Measurements from ENCODE around the gene CCHCR1. TPM values are rescaled to one million over a fixed set of nuclear protein-coding genes. Genes with fewer than 3 reads are reported as not detected.
"Not testable (repeated sequence)": the region's sequence is repeated elsewhere in the genome, so short reads cannot be mapped to it uniquely, and the experiment has no call there.

CCHCR1 gene
- total RNA-seq, 1 donor from 2014 or later: 12.5 TPM

GRCh38 chr6:31190488-31190887, 32.9 kb upstream of the CCHCR1 start:
- no peak for TF ChIP-seq CTCF (IDR thresholded peaks at IDR 0.05)
- no peaks in the 10 kb centered on the region for H3K9me3 ChIP-seq
- H3K4me3 ChIP-seq: no peak overlapping the region
- intact Hi-C loops (cut with DNase I): loop anchor here (5.0 kb wide), 1 partner anchor 53 kb away; the partner anchor contains the start of gene PSORS1C2
- H3K36me3 ChIP-seq: no peaks in the 10 kb centered on the region
- no peaks in the 10 kb centered on the region for H3K4me1 ChIP-seq
- ATAC-seq (no peak), DNase-seq (no peak)
- no peak overlapping the region for H3K27ac ChIP-seq
- no peaks in the 10 kb centered on the region for H3K27me3 ChIP-seq

GRCh38 chr6:31189223-31189622, 31.6 kb upstream of the CCHCR1 start:
- intact Hi-C loops (cut with DNase I); H3K4me1 ChIP-seq; H3K9me3 ChIP-seq; H3K27me3 ChIP-seq; ATAC-seq; H3K27ac ChIP-seq; H3K36me3 ChIP-seq; H3K4me3 ChIP-seq; DNase-seq: not testable (repeated sequence)

GRCh38 chr6:31187780-31188194, 30.2 kb upstream of the CCHCR1 start:
- no peaks in the 10 kb centered on the region for H3K4me1 ChIP-seq

GRCh38 chr6:31186052-31186734, 28.6 kb upstream of the CCHCR1 start:
- DNase-seq: peak; percentile 76
- Histone ChIP-seq H3K9me3 (no peaks in the 10 kb centered on the region), H3K4me3 (peak overlapping the region; percentile 30), H3K27me3 (no peaks in the 10 kb centered on the region), H3K27ac (peak overlapping the region; percentile 76), H3K36me3 (no peaks in the 10 kb centered on the region), H3K4me1 (no peaks in the 10 kb centered on the region)
- no peak for TF ChIP-seq CTCF (IDR thresholded peaks at IDR 0.05)
- intact Hi-C loops (cut with DNase I): no loop called here
- no peak for ATAC-seq

More at GRCh38 chr6:31187780-31188194, 30.2 kb upstream of the CCHCR1 start:
- TF ChIP-seq CTCF (IDR thresholded peaks at IDR 0.05): no peak
- Histone ChIP-seq H3K4me3 (no peak overlapping the region), H3K27ac (no peak overlapping the region), H3K27me3 (no peaks in the 10 kb centered on the region), H3K36me3 (no peaks in the 10 kb centered on the region), H3K9me3 (no peaks in the 10 kb centered on the region)
- no peak for DNase-seq
- peak; percentile 72 for ATAC-seq
- intact Hi-C loops (cut with DNase I): no loop called here

GRCh38 chr6:31185695-31186051, 28.1 kb upstream of the CCHCR1 start:
- H3K4me1 ChIP-seq; H3K36me3 ChIP-seq; H3K27me3 ChIP-seq; ATAC-seq; H3K9me3 ChIP-seq; intact Hi-C loops (cut with DNase I); DNase-seq: not testable (repeated sequence)
- Histone ChIP-seq H3K4me3 (peak overlapping the region; percentile 30), H3K27ac (peak overlapping the region; percentile 76)

GRCh38 chr6:31183859-31184258, 26.3 kb upstream of the CCHCR1 start:
- H3K9me3 ChIP-seq; DNase-seq; intact Hi-C loops (cut with DNase I); H3K27me3 ChIP-seq; H3K36me3 ChIP-seq; ATAC-seq; H3K4me1 ChIP-seq; H3K4me3 ChIP-seq; H3K27ac ChIP-seq: not testable (repeated sequence)

- intact Hi-C loops (cut with DNase I); H3K4me3 ChIP-seq; H3K36me3 ChIP-seq; H3K27me3 ChIP-seq; ATAC-seq; H3K9me3 ChIP-seq; H3K4me1 ChIP-seq; H3K27ac ChIP-seq; DNase-seq: not testable (repeated sequence)
Measured at GRCh38 chr6:31183287-31183686, 25.7 kb upstream of the CCHCR1 start.

GRCh38 chr6:31180500-31180899, 22.9 kb upstream of the CCHCR1 start:
- intact Hi-C loops (cut with DNase I): no loop called here
- Histone ChIP-seq H3K9me3 (no peaks in the 10 kb centered on the region), H3K36me3 (no peaks in the 10 kb centered on the region), H3K27ac (peak overlapping the region; percentile 32), H3K4me1 (peaks cover 3% of the 10 kb centered on the region), H3K27me3 (no peaks in the 10 kb centered on the region), H3K4me3 (peak overlapping the region; percentile 47)
- peak; percentile 99 for ATAC-seq
- DNase-seq: peak; percentile 86
- no peak for TF ChIP-seq CTCF (IDR thresholded peaks at IDR 0.05)
